Activated CD4-positive, alpha-beta T cell treated with anti-CD3 and anti-CD28 coated beads, Interleukin-10, Interleukin-2, amounts not matched to agents 100 ng/mL and 50 ng/mL, durations not matched to agents 16 hours and 8 hours (primary cell): ENCODE measurements around the gene BATF3.
"Not testable (repeated sequence)": the region's sequence is repeated elsewhere in the genome, so short reads cannot be mapped to it uniquely, and the experiment has no call there.

Source experiments
- DNase-seq: peaks from one replicate; pipeline ENCODE4 v3.0.0-alpha.2; 2020

BATF3 gene

DNA sequence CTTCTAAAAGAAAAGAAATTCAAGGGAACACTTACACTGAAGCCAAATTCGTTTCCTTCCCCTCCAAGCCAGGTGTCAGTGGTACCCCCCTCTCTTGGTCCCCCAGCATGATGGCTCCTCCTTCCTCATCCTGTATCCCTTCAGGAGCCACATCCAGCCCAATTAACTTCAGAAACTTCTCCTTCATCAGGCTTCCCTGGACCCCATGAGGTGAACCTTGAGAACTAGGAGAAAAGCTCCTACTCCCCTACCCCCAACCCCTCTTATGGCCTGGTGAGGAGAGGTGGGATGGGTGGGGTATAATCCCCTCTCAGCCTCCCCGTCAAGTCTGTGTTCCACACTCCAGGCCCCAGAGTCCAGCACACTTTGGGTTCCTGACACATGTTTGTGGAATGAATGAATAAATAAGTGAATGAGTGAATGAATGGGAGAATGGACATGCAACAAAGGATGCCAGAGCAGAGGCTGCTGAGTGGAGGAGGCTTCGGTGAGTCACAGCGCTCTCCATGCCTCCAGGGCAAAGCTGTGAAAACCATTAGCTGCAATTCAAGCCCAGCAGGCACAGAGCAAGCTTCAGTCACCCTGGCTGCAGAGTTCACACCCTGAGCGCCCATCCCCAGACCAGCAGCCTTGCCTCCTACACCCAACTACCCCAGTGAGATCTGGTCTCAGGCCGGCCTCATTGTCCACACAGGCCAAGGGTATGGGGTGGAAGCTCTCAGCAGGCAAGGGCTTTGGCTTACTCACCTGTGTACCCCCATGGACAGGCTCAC, 43.8 kb downstream of the BATF3 start:
- no peak for DNase-seq

DNA sequence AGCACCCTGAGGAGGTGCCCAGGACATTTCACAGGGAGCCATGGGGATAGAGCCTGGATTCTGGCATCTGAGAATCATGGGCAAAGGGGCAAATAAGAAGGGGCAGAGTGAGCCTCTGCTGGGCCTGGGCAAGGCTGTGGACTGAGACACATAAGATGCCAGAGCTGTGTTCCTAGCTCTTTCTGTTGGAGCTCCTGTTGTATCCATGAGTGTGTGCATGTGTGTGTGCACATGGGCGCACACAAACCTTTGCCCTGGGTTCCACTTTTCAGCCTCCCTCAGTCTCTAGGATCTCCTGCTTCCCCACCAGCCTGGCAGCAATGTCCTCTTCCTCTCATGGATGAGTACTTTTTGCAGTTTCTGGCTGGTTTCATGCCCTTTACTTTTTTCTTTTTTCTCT, 47.0 kb downstream of the BATF3 start:
- no peak for DNase-seq

DNA sequence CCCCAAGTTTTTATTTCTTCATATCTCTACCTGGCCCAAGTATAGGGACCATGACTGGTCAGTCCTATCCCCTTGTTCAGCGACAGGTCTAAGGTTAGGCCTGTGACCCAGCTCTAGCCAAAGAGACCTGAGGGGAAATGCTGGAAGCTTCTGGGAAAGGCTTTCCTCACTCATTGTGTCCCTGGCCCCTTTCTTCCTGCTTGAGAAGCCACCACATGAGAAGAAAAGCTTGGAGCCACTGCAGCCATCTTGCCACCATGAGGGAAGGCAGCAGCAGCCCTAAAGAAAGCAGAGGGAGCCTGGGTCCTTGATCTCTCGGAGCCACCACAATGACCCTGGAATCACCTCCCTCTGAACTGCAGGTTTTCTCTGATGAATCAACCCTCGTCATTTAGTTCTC, 47.7 kb downstream of the BATF3 start:
- DNase-seq, result no peak

- DNase-seq, result no peak
Measured at GRCh38 chr1:212651521-212651920, 48.1 kb downstream of the BATF3 start.

GRCh38 chr1:212650228-212650627, 49.4 kb downstream of the BATF3 start:
- DNase-seq, result no peak

DNA sequence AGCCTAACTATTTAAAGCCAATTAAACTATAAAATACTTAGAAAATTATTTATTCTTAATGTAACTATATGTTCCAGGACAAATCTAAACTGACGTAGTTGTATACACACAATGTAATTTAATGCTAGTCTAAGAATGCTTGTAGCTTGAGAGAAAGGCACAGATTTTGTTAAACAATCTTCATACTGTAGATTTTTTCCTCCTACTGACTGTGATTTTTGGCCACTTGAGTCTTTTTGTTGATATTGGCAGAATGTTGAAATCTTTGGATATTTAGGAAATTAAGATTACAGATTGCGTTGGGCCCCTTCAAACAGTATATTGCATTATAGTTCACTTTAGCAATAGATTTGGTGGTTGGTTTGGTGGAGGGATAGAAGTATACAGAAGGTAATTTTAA, 50.6 kb downstream of the BATF3 start:
- DNase-seq, result no peak

DNA sequence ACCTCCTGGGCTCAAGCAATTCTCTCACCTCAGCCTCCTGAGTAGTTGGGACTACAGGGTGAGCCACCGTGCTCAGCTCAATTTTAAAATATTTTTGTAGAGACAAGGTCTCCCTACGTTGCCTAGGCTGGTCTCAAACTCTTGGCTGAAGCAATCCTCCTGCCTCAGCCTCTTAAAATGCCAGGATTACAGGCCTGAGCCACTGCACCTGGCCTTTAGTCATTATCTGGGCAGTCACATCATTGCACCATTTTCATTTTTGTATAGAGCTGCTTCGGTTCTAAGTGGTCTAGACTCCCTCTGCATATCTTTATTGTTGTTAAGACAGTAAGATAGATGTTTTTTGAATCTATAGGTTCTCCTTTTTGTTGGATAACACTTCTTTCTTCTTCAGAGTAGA, 51.2 kb downstream of the BATF3 start:
- no peak for DNase-seq

- no peak for DNase-seq
Measured at GRCh38 chr1:212647004-212647403, 52.6 kb downstream of the BATF3 start.

GRCh38 chr1:212646588-212646987, 53.1 kb downstream of the BATF3 start:
- DNase-seq, result no peak

DNA sequence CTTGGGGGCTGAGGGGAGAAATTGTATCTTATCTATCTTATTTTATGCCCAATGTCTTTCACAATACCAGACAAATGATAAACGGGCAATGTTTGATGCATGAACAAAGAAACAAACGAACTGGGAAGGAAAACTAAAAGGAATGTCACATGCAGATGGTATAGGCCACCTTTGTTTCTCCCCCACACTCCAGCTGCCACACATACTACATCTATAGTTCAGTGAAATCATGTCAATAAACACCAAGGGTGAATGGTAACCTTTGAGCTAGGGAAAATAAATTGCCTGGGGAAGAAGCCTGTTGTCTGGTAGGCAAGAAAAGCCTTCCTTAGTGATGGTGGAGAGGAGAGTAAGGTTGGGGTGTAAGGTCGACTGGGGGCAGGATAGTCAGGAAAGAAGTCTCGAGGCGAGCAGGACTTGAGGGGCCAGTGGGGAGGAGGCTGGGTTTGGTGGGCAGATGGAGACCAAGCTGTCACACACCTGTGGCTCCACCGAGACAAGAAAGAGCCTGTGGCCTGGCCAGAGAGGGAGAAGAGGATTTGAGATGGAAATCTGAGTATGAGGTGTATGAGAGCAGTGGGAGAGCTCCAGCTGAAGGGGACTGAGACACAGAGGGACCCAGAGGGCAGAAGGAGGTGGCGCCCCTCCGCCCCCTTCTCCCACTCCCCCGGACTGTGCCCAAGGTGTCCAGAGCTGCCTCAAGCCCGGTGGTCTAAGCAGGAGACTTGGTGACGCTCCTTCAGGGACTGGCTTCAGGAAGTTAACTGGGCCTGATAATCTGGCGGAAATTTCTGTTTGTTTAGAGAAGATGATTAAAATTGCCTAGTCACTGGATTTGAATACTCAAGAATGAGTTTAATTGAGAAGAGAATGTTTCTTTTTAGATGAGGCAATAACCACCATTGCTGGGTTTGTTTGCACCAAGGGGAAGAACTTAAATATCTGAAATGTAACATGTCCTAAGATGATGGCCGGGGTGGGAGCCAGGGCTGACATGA, 53.8 kb downstream of the BATF3 start:
- no peak for DNase-seq

DNA sequence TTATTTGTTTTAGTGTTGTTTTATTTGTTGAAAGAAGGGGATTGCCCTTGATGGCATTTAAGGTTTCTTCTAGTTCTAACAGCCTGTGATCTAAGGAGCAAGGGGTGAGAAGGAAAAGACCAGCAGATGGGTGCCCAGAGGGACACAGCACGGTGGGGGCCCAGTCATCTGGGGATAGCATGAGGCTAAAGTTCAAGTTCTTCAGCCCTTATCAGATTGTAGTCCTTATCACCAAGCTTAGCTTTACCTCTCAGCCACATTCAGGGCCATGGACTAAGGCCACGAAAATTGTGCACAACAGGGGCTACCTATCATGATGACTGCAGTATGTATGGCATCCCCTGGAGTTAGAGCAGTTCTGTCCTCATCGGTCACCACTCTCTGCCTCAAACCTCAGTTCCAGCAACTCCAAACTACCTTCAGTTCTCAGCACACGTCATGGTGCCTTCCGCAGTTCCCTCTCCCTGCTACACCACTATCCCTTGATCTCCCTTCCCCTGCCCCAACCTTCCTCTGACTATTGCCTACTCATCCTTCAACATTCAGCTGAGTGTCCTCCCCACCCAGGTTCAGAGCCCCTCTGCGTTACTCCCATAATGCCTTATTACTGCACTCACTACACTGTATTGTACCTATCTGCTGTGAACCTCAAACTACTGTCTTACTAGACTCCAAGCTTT, 54.6 kb downstream of the BATF3 start:
- DNase-seq, result no peak

DNA sequence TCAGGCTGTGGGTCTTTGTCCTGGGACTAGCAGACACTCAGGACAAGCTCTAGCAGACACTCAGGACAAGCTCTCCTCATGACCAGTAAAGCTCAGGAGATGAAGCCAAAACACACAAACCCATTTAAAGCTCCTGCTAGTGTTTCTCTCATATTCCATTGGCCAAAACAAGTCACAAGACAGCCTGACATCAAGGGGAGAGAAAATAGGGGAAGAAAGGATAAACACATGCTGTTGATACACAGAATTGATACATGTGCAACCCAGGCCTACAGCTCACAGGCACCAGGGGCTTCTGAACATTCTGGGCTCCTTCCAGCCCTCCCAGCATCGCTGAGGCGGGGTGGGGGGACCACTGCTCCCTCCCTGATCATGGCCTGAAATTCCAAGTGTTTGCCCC, 55.8 kb downstream of the BATF3 start:
- DNase-seq, result no peak

GRCh38 chr1:212641956-212642355, 57.7 kb downstream of the BATF3 start:
- no peak for DNase-seq

DNA sequence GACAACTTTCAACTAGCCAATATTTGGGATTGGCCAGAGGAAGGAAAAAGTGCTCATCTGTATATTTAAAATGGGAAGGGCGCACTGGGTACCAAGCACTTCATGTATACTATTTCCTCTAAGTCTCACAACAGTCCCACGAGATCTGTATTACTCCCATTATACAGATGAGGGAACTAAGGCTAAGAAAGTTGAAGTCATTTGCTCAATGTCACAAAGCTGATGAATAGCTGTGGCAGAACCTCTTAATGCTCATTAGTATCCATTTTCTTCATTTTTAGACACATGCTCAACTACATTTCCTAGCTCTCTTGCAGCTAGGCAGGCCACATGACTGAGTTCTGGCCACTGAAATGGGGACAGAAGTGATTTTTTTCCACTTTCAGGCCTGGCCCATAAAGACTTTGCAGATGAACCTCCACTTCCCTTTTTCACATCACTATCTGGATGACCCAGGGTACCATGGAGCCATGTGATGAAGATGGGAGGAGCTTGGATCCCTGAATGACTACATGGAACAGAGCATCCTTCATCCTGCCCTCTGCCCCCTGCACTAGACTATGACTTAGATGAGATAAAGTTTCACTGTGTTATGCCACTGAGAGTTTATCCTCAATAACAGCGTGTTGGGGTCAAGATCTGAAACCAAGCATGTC, 59.3 kb downstream of the BATF3 start:
- DNase-seq, result no peak

DNA sequence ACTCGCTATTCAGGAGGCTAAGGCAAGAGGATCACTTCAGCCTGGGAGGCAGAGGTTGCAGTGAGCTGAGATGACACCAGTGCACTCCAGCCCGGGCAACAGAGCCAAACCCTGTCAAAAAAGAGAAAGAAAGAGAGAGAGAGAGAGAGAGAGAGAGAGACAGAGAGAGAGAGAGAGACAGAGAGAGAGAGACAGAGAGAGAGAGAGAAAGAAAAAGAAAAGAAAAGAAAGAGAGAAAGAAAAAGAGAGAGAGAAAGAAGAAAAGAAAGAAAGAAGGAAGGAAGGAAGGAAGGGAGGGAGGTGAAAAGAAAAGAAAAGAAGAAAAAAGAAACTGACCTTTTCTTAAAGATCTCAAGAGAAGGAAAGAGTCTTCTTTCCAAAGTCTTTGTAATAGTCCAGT, 60.1 kb downstream of the BATF3 start:
- DNase-seq, result not testable (repeated sequence)

DNA sequence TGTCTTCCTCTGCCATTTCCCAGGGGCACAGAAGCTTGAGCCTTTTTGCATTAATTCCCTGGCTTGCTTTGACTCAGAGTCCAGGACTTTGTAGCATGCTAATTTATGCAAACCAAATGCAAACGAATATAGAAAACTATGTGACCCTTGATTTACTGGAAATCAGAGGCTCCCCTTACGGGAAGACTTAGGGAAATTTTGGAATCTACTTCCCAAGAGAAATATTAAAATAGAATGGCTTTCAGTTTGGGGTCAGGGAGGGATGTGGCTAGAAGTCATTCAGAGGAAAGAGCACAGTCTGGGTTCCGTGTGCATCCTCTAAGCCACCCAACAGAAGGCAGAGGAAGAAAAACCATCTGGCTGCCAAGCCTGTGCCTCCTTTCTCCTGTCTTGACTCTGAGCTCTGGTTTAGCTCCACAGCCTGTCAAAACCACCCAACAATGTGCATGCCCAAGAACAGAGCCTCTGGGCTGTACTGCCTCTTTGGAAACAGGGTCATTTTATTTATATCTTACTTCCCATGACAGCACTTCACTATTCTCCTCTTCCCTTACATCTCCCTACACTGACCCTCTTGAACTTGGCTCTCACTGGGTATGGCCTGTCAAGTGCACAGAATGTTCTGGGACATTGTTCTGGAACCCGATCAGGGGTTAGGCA, 61.0 kb downstream of the BATF3 start:
- no peak for DNase-seq

- no peak for DNase-seq
Measured at GRCh38 chr1:212637902-212638301, 61.7 kb downstream of the BATF3 start.
